DOHH2 (cell line): ENCODE data around the gene METAP1D.
A peak's percentile ranks its signal among the peaks of the same experiment; 100 is the strongest.

Source experiments
- H3F3A ChIP-seq: fragments of 200-600 bp; sonication (generic), shearing (Covaris generic); 2 replicates; pipeline ENCODE4 v1.6.0; 2016; ENCODE audit warnings: antibody characterized with exemption, mild to moderate bottlenecking; ENCODE audit not compliant: control insufficient read depth, insufficient read depth
- H3K27ac ChIP-seq: fragments of 200-600 bp; sonication (generic); 2 replicates; pipeline ENCODE4 v1.5.1; 2014; ENCODE audit warnings: low read depth, mild to moderate bottlenecking, low read length, moderate library complexity
- H3K27me3 ChIP-seq: fragments of 200-600 bp; sonication (generic); 2 replicates; pipeline ENCODE4 v1.6.1; 2014; ENCODE audit warnings: mild to moderate bottlenecking, low read length, mixed read lengths; ENCODE audit not compliant: control insufficient read depth
- H3K36me3 ChIP-seq: fragments of 200-600 bp; sonication (generic); 2 replicates; pipeline ENCODE4 v1.6.1; 2014; ENCODE audit warnings: mild to moderate bottlenecking, low read length, moderate library complexity, mixed read lengths; ENCODE audit not compliant: control insufficient read depth
- H3K4me1 ChIP-seq: fragments of 200-600 bp; sonication (generic); 2 replicates; pipeline ENCODE4 v1.6.1; 2014; ENCODE audit warnings: mild to moderate bottlenecking, low read length, mixed read lengths; ENCODE audit not compliant: control insufficient read depth
- H3K4me2 ChIP-seq: fragments of 200-600 bp; sonication (generic); 2 replicates; pipeline ENCODE4 v1.6.0; 2014; ENCODE audit warnings: mild to moderate bottlenecking, low read length, moderate library complexity
- H3K4me3 ChIP-seq: fragments of 200-600 bp; sonication (generic); 2 replicates; pipeline ENCODE4 v1.5.1; 2014; ENCODE audit warnings: mild to moderate bottlenecking, low read length, mixed read lengths
- H3K79me2 ChIP-seq: fragments of 200-600 bp; sonication (generic); 2 replicates; pipeline ENCODE4 v1.6.1; 2014; ENCODE audit warnings: mild to moderate bottlenecking, low read length, mixed read lengths; ENCODE audit not compliant: control insufficient read depth
- H3K9me2 ChIP-seq: fragments of 200-600 bp; sonication (generic); replicated peaks from 2 replicates; pipeline ENCODE4 v1.6.1; 2014; ENCODE audit warnings: mild to moderate bottlenecking, low read length, mixed read lengths; ENCODE audit not compliant: control insufficient read depth
- H3K9me3 ChIP-seq: fragments of 200-600 bp; sonication (generic); 2 replicates; pipeline ENCODE4 v1.6.1; 2014; ENCODE audit warnings: antibody characterized with exemption, low read length, mixed read lengths; ENCODE audit not compliant: control insufficient read depth, insufficient read depth
- H4K20me1 ChIP-seq: fragments of 200-600 bp; sonication (generic); 2 replicates; pipeline ENCODE4 v1.6.0; 2014; ENCODE audit warnings: low read depth, mild to moderate bottlenecking, antibody characterized with exemption, low read length, moderate library complexity; ENCODE audit not compliant: control insufficient read depth, insufficient read depth
- CTCF ChIP-seq: fragments of 200-600 bp; sonication (generic); IDR thresholded peaks from one replicate; pipeline ENCODE4 v1.5.1; 2014; ENCODE audit warnings: antibody characterized with exemption, mild to moderate bottlenecking, low read depth, low read length; ENCODE audit not compliant: poor library complexity, severe bottlenecking
- EZH2phosphoT487 ChIP-seq: fragments of 200-600 bp; sonication (generic); IDR thresholded peaks from 2 replicates; pipeline ENCODE4 v1.6.1; 2017; ENCODE audit warnings: borderline replicate concordance, mild to moderate bottlenecking, antibody characterized with exemption, low read length, moderate library complexity, mixed read lengths

METAP1D gene

GRCh38 chr2:172096626-172097547 lies 97.1 kb downstream of the METAP1D start:
- peak; percentile 80; the same call in 1 of the 2 replicates for TF ChIP-seq EZH2phosphoT487
- no peak for TF ChIP-seq CTCF
- Histone ChIP-seq H3K36me3 (no peaks in the 10 kb centered on the region), H3K9me2 (no peaks in the 10 kb centered on the region), H3K4me3 (peak overlapping the region; percentile 79), H3F3A (peaks cover 12% of the 10 kb centered on the region), H3K27ac (no peak overlapping the region), H4K20me1 (peaks cover 16% of the 10 kb centered on the region; the same call in 1 of the 2 replicates), H3K9me3 (no peaks in the 10 kb centered on the region), H3K4me1 (peaks cover 64% of the 10 kb centered on the region), H3K27me3 (peaks cover 99% of the 10 kb centered on the region), H3K4me2 (peak overlapping the region; percentile 89), H3K79me2 (no peaks in the 10 kb centered on the region)

- peaks cover 16% of the 10 kb centered on the region; the same call in 1 of the 2 replicates for H4K20me1 ChIP-seq
- H3K4me2 ChIP-seq, result no peak overlapping the region
- H3K9me2 ChIP-seq, result no peaks in the 10 kb centered on the region
- peaks cover 5% of the 10 kb centered on the region; the same call in 1 of the 2 replicates for H3F3A ChIP-seq
- peaks cover 96% of the 10 kb centered on the region for H3K27me3 ChIP-seq
- no peaks in the 10 kb centered on the region for H3K79me2 ChIP-seq
- H3K9me3 ChIP-seq, result no peaks in the 10 kb centered on the region
- peaks cover 70% of the 10 kb centered on the region for H3K4me1 ChIP-seq
- no peaks in the 10 kb centered on the region for H3K36me3 ChIP-seq
- H3K4me3 ChIP-seq, result no peak overlapping the region
- H3K27ac ChIP-seq, result no peak overlapping the region
- no peak for TF ChIP-seq EZH2phosphoT487
Measured at GRCh38 chr2:172097557-172098131, 97.9 kb downstream of the METAP1D start.

GRCh38 chr2:172098287-172098649 lies 98.5 kb downstream of the METAP1D start:
- Histone ChIP-seq H3K9me3 (no peaks in the 10 kb centered on the region), H3K4me1 (peaks cover 73% of the 10 kb centered on the region), H3K4me3 (no peak overlapping the region), H3K9me2 (no peaks in the 10 kb centered on the region), H3K36me3 (no peaks in the 10 kb centered on the region), H3K27ac (no peak overlapping the region), H3K4me2 (peak overlapping the region; percentile 79; the same call in 1 of the 2 replicates), H3F3A (peaks cover 5% of the 10 kb centered on the region; the same call in 1 of the 2 replicates), H4K20me1 (peaks cover 16% of the 10 kb centered on the region; the same call in 1 of the 2 replicates), H3K79me2 (no peaks in the 10 kb centered on the region), H3K27me3 (peaks cover 90% of the 10 kb centered on the region)
- no peak for TF ChIP-seq CTCF
- no peak for TF ChIP-seq EZH2phosphoT487
